KMS-11 (cell line): ENCODE results near the gene GLS.

Source experiments
- H2AFZ ChIP-seq: fragments of 200-600 bp; sonication (generic); 2 replicates; pipeline ENCODE4 v1.6.1; 2016; ENCODE audit warnings: antibody characterized with exemption, mixed run types, low read depth
- H3K27ac ChIP-seq: fragments of 200-600 bp; sonication (generic); 2 replicates; pipeline ENCODE4 v1.6.1; 2016; ENCODE audit warnings: mild to moderate bottlenecking, mixed run types
- H3K27me3 ChIP-seq: fragments of 200-600 bp; sonication (generic); 2 replicates; pipeline ENCODE4 v1.6.1; 2017; ENCODE audit warnings: mild to moderate bottlenecking, low read depth, mixed run types, moderate library complexity; ENCODE audit not compliant: insufficient read depth
- H3K36me3 ChIP-seq: fragments of 200-600 bp; sonication (generic); 2 replicates; pipeline ENCODE4 v1.6.1; 2017; ENCODE audit warnings: mild to moderate bottlenecking, mixed run types; ENCODE audit not compliant: insufficient read depth
- H3K4me1 ChIP-seq: fragments of 200-600 bp; sonication (generic); 2 replicates; pipeline ENCODE4 v1.6.1; 2016; ENCODE audit warnings: mild to moderate bottlenecking, low read depth, mixed run types; ENCODE audit not compliant: poor library complexity, severe bottlenecking
- H3K4me2 ChIP-seq: fragments of 200-600 bp; sonication (generic); 2 replicates; pipeline ENCODE4 v1.7.0; 2016; ENCODE audit warnings: mild to moderate bottlenecking, mixed run types
- H3K4me3 ChIP-seq: fragments of 200-600 bp; sonication (generic); IDR thresholded peaks from 2 replicates; pipeline ENCODE4 v1.6.1; 2017; ENCODE audit warnings: low read depth, low read length, mixed read lengths; ENCODE audit not compliant: insufficient read depth
- H3K79me2 ChIP-seq: fragments of 200-600 bp; sonication (generic); 2 replicates; pipeline ENCODE4 v1.6.1; 2016; ENCODE audit warnings: low read depth, mixed run types; ENCODE audit not compliant: insufficient read depth
- H3K9ac ChIP-seq: fragments of 200-600 bp; sonication (generic); 2 replicates; pipeline ENCODE4 v1.6.1; 2016; ENCODE audit warnings: mild to moderate bottlenecking, mixed run types
- H4K20me1 ChIP-seq: fragments of 200-600 bp; sonication (generic); 2 replicates; pipeline ENCODE4 v1.6.1; 2016; ENCODE audit warnings: mild to moderate bottlenecking, mixed run types; ENCODE audit not compliant: insufficient read depth
- TF ChIP-seq, protein P1 (sequence below): fragments of 200-600 bp; sonication (generic); conservative IDR thresholded peaks from 2 replicates; pipeline ENCODE4 v1.6.1; 2017; ENCODE audit warnings: low read depth, mild to moderate bottlenecking, antibody characterized with exemption, low read length, moderate library complexity, mixed read lengths

Gene GLS

DNA sequence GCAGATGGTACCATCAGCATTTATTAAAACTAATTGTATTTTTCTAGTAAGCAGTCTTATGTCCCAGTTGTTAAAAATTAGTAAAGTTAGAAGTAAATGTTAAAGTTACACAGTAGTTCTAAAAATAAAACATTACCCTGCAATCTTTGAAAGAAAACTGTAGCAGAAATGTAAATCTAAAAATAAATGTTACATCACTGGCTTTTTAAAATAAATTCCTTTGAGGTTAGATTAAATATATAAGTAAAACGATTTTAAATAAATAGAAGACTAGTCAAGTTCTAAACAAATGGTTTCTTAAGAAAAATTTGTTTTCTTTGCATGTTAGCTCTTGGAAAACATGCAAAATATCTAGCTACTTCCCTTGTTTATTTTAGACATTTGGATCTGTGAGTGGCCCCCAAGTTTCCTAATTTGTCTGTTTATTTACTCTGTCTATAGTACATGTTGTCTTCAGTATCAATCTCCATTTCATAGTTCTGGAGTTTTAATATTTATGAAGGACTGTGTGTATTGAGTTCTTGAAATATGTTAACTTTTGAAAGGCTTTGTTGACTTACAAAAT lies 58.2 kb downstream of the GLS start:
- Histone ChIP-seq H2AFZ (no peak overlapping the region), H3K27me3 (no peaks in the 10 kb centered on the region), H3K27ac (no peak overlapping the region), H3K9ac (no peak overlapping the region), H3K79me2 (no peaks in the 10 kb centered on the region), H3K4me1 (peaks cover 10% of the 10 kb centered on the region), H4K20me1 (no peaks in the 10 kb centered on the region), H3K36me3 (peaks cover 3% of the 10 kb centered on the region; the same call in 1 of the 2 replicates), H3K4me2 (no peak overlapping the region), H3K4me3 (no peak overlapping the region)
- TF ChIP-seq, protein P1, sequence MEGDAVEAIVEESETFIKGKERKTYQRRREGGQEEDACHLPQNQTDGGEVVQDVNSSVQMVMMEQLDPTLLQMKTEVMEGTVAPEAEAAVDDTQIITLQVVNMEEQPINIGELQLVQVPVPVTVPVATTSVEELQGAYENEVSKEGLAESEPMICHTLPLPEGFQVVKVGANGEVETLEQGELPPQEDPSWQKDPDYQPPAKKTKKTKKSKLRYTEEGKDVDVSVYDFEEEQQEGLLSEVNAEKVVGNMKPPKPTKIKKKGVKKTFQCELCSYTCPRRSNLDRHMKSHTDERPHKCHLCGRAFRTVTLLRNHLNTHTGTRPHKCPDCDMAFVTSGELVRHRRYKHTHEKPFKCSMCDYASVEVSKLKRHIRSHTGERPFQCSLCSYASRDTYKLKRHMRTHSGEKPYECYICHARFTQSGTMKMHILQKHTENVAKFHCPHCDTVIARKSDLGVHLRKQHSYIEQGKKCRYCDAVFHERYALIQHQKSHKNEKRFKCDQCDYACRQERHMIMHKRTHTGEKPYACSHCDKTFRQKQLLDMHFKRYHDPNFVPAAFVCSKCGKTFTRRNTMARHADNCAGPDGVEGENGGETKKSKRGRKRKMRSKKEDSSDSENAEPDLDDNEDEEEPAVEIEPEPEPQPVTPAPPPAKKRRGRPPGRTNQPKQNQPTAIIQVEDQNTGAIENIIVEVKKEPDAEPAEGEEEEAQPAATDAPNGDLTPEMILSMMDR = no peak

DNA sequence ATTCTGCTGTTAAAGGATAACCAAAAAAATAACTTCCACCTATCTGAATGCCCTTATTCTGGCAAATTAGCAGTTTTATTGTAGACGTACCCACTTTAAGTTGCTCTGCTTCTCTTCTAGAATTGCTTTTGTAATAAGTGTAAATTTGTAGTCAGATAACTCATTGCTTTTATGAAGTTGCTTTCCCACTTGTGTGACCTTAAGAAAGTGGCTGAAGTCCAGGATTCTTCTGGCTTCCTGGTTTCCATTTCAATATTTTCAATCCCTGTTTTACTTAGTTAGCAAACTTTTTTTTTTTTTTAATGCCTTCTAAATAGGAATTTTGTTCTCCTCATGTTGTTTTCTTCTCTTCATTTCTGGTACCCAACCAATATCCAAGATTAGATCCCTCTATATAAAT lies 59.8 kb downstream of the GLS start:
- Histone ChIP-seq H3K4me3 (no peak overlapping the region), H3K27ac (no peak overlapping the region)

DNA sequence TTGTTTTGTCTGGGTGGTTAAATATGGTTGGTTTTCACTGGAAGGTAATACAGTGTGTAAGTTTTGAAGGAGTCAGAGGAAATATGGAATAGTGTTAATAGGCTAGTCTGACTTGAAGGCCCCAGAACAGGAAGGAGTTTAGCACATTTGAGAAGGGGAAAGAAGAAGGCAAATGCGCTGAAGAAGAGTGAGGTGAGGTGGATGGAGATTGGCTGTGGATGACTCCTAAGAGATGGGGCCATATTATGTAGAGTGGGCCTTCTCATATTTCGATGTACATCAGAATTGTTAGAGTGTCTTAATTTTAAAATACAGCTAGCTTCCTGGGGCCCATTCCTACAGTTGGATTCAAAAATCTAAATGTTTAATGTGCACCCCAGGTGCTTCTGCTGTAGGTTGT lies 61.0 kb downstream of the GLS start:
- no peak overlapping the region for H3K9ac ChIP-seq
- no peak overlapping the region for H3K27ac ChIP-seq
- H3K36me3 ChIP-seq = no peaks in the 10 kb centered on the region
- H3K4me1 ChIP-seq = peaks cover 13% of the 10 kb centered on the region
- H4K20me1 ChIP-seq = no peaks in the 10 kb centered on the region
- H3K4me2 ChIP-seq = no peak overlapping the region
- H2AFZ ChIP-seq = no peak overlapping the region
- no peak overlapping the region for H3K4me3 ChIP-seq
- TF ChIP-seq, protein P1 = no peak
- no peaks in the 10 kb centered on the region for H3K27me3 ChIP-seq
- no peaks in the 10 kb centered on the region for H3K79me2 ChIP-seq

More for the DNA sequence above, 59.8 kb downstream of the GLS start:
- no peaks in the 10 kb centered on the region for H3K27me3 ChIP-seq
- H2AFZ ChIP-seq = no peak overlapping the region
- no peaks in the 10 kb centered on the region for H3K79me2 ChIP-seq
- H4K20me1 ChIP-seq = no peaks in the 10 kb centered on the region
- no peak overlapping the region for H3K4me2 ChIP-seq
- TF ChIP-seq, protein P1 = no peak
- H3K36me3 ChIP-seq = no peaks in the 10 kb centered on the region
- peaks cover 10% of the 10 kb centered on the region for H3K4me1 ChIP-seq
- no peak overlapping the region for H3K9ac ChIP-seq

DNA sequence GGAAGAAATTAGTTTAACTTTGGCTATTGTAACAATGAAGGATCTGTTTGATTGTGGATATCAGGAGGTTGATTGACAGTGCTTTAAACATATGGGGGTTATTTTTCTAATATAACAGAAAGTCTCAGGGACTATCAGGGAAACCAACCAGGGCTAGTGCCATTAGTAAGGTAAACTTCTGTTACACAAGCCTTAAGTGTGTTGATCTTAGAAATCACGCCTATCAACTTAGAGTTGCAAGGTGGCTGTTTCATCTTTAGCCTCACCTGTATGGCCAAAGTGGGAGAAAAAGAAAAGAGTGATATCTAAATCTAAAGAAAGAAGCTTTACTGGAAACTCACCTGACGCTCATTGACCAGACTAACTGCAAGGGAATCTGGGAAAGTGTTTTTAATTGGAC lies 62.1 kb downstream of the GLS start:
- Histone ChIP-seq H3K27me3 (no peaks in the 10 kb centered on the region), H2AFZ (no peak overlapping the region), H3K4me2 (no peak overlapping the region), H3K4me3 (no peak overlapping the region), H3K27ac (no peak overlapping the region), H3K9ac (no peak overlapping the region), H3K36me3 (no peaks in the 10 kb centered on the region), H4K20me1 (no peaks in the 10 kb centered on the region), H3K4me1 (peaks cover 21% of the 10 kb centered on the region), H3K79me2 (no peaks in the 10 kb centered on the region)
- TF ChIP-seq, protein P1 = no peak
